PC-3 (cell line): Measurements from ENCODE around the gene CDC42EP3. TPM values are rescaled to one million over a fixed set of nuclear protein-coding genes. Genes with fewer than 3 reads are reported as not detected.

Source experiments
- ATAC-seq: fragments of 200-7000 bp; cut with Tn5 transposase; 2 replicates; pipeline ENCODE4 v1.9.1; 2020; ENCODE audit warnings: mild to moderate bottlenecking, moderate library complexity
- BruUV-seq: library from RNA; stranded (reverse); fragments of 400-500 nt; replicated peaks from 2 replicates; lab custom pipeline; 2021; lab: Mats Ljungman, UMichigan
- CTCF ChIA-PET: fragments of 300-600 bp; sonication (Branson Sonifier 250); formaldehyde crosslinking; loops from one replicate; lab custom pipeline; 2022; ENCODE audit warnings: antibody characterized with exemption; lab: Charles Lee
- POLR2A ChIA-PET: fragments of 300-600 bp; sonication (Branson Sonifier 250); formaldehyde crosslinking; loops from one replicate; lab custom pipeline; 2022; ENCODE audit warnings: antibody characterized with exemption; ENCODE audit not compliant: unreplicated experiment; lab: Charles Lee
- DNase-seq: peaks from one replicate; pipeline ENCODE4 v3.0.0-alpha.2; 2015
- H2AFZ ChIP-seq: fragments of 300-600 bp; sonication (generic); 2 replicates; pipeline ENCODE4 v1.6.0; 2016; ENCODE audit warnings: antibody characterized with exemption, low read length
- H3F3A ChIP-seq: fragments of 300-600 bp; sonication (generic); one replicate; pipeline ENCODE4 v1.6.0; 2017; ENCODE audit warnings: antibody characterized with exemption, low read length, control low read depth, mild to moderate bottlenecking; ENCODE audit not compliant: unreplicated experiment
- H3K27ac ChIP-seq: fragments of 300-600 bp; sonication (generic); 2 replicates; pipeline ENCODE4 v1.5.1; 2016; ENCODE audit warnings: mild to moderate bottlenecking, low read length
- H3K27me3 ChIP-seq: fragments of 300-600 bp; sonication (generic); 2 replicates; pipeline ENCODE4 v1.6.1; 2016; ENCODE audit warnings: low read length, mixed read lengths
- H3K36me3 ChIP-seq: fragments of 300-600 bp; sonication (generic); 2 replicates; pipeline ENCODE4 v1.6.1; 2016; ENCODE audit warnings: low read depth, mixed run types, low read length, mixed read lengths
- H3K4me1 ChIP-seq: fragments of 300-600 bp; sonication (generic); 2 replicates; pipeline ENCODE4 v1.5.1; 2016; ENCODE audit warnings: low read length; ENCODE audit not compliant: insufficient read depth
- H3K4me2 ChIP-seq: fragments of 300-600 bp; sonication (generic); 2 replicates; pipeline ENCODE4 v1.6.0; 2016; ENCODE audit warnings: low read length
- H3K4me3 ChIP-seq: fragments of 300-600 bp; sonication (generic); 2 replicates; pipeline ENCODE4 v1.5.1; 2016; ENCODE audit warnings: mild to moderate bottlenecking, low read length, mixed read lengths
- H3K79me2 ChIP-seq: fragments of 300-600 bp; sonication (generic); 2 replicates; pipeline ENCODE4 v1.6.1; 2017; ENCODE audit warnings: low read length, mixed read lengths
- H3K9ac ChIP-seq: fragments of 300-600 bp; sonication (generic); 2 replicates; pipeline ENCODE4 v1.6.0; 2016; ENCODE audit warnings: mild to moderate bottlenecking, low read length
- H3K9me2 ChIP-seq: fragments of 300-600 bp; sonication (generic); replicated peaks from 2 replicates; pipeline ENCODE4 v1.6.1; 2016; ENCODE audit warnings: mixed run types, low read length, mixed read lengths
- H3K9me3 ChIP-seq: fragments of 300-600 bp; sonication (generic); 2 replicates; pipeline ENCODE4 v1.6.1; 2016; ENCODE audit warnings: low read length, mixed read lengths
- H4K20me1 ChIP-seq: fragments of 300-600 bp; sonication (generic); 2 replicates; pipeline ENCODE4 v1.6.1; 2016; ENCODE audit warnings: low read length, mixed read lengths
- EZH2 ChIP-seq: fragments of 300-600 bp; sonication (generic); IDR thresholded peaks from one replicate; pipeline ENCODE4 v1.6.1; 2017; ENCODE audit warnings: antibody characterized with exemption, mild to moderate bottlenecking, low read length; ENCODE audit not compliant: unreplicated experiment
- EZH2phosphoT487 ChIP-seq: fragments of 300-600 bp; sonication (generic); IDR thresholded peaks from 2 replicates; pipeline ENCODE4 v1.6.1; 2018; ENCODE audit warnings: mild to moderate bottlenecking, antibody characterized with exemption, low read length, borderline replicate concordance
- intact Hi-C: fragments of 100-400 bp; cut with micrococcal nuclease; formaldehyde crosslinking; loops from 2 replicates; pipeline ENCODE4 v1.9.0; 2023
- total RNA-seq: library from RNA; depleted of rRNA; stranded (reverse); fragments of >200 nt; gene quantifications from 2 replicates; pipeline ENCODE4 v1.2.3, GENCODE V29; 2014
- TF ChIP-seq, protein P1 (sequence below): fragments of 300-600 bp; sonication (generic); conservative IDR thresholded peaks from 2 replicates; pipeline ENCODE4 v1.5.1; 2017; ENCODE audit warnings: antibody characterized with exemption, low read depth, mild to moderate bottlenecking, low read length

Gene CDC42EP3
- total RNA-seq, 1 experiment from 2014 or later: 28.4 TPM

DNA sequence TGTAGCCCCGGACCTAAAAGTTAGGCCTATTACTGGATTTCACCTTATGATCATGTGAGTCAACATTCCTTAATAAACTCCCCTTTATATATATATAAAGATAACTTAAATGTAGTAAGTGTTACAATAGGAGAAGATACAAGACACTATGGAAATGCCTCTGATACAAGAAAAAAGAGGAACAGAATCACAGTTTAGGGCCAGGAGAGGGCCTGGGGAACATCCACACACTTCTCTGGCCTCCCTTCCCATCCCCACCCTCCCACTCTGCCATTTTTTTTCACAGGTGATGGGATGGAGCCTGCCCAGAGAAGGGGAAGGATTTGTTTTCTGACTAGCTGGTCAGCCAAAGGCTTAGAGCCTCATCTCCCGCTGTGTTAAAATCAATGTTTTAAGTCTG lies 6.4 kb downstream of the CDC42EP3 start:
- intact Hi-C loops: no loop called here
- Histone ChIP-seq H3K27ac (no peak overlapping the region), H3K9me2 (no peaks in the 10 kb centered on the region), H3K9me3 (no peaks in the 10 kb centered on the region), H3F3A (no peaks in the 10 kb centered on the region), H3K36me3 (peaks cover 12% of the 10 kb centered on the region; the same call in 1 of the 2 replicates), H3K79me2 (peaks cover 98% of the 10 kb centered on the region), H2AFZ (no peak overlapping the region), H4K20me1 (peaks cover 25% of the 10 kb centered on the region), H3K4me1 (peaks cover 14% of the 10 kb centered on the region), H3K4me3 (no peak overlapping the region), H3K4me2 (no peak overlapping the region), H3K27me3 (no peaks in the 10 kb centered on the region), H3K9ac (no peak overlapping the region)
- no TSS peak for BruUV-seq
- DNase-seq (no peak), ATAC-seq (no peak)
- TF ChIP-seq EZH2 (no peak), EZH2phosphoT487 (no peak)
- TF ChIP-seq, protein P1, sequence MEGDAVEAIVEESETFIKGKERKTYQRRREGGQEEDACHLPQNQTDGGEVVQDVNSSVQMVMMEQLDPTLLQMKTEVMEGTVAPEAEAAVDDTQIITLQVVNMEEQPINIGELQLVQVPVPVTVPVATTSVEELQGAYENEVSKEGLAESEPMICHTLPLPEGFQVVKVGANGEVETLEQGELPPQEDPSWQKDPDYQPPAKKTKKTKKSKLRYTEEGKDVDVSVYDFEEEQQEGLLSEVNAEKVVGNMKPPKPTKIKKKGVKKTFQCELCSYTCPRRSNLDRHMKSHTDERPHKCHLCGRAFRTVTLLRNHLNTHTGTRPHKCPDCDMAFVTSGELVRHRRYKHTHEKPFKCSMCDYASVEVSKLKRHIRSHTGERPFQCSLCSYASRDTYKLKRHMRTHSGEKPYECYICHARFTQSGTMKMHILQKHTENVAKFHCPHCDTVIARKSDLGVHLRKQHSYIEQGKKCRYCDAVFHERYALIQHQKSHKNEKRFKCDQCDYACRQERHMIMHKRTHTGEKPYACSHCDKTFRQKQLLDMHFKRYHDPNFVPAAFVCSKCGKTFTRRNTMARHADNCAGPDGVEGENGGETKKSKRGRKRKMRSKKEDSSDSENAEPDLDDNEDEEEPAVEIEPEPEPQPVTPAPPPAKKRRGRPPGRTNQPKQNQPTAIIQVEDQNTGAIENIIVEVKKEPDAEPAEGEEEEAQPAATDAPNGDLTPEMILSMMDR: no peak
- POLR2A ChIA-PET: interaction anchor here (0.6 kb wide), 1 partner anchor 367 kb away, joined by 6 read pairs; no protein-coding TSS in a partner anchor
- CTCF ChIA-PET: no interaction called here

- ChIA-PET CTCF (no interaction called here), POLR2A (no interaction called here)
- BruUV-seq: no TSS peak
- Histone ChIP-seq H3K9ac (no peak overlapping the region), H3K4me1 (peaks cover 6% of the 10 kb centered on the region), H3K27me3 (no peaks in the 10 kb centered on the region), H3K9me2 (no peaks in the 10 kb centered on the region), H3F3A (no peaks in the 10 kb centered on the region), H3K79me2 (peaks cover 98% of the 10 kb centered on the region), H3K36me3 (peaks cover 12% of the 10 kb centered on the region; the same call in 1 of the 2 replicates), H3K27ac (no peak overlapping the region), H3K9me3 (no peaks in the 10 kb centered on the region), H4K20me1 (peaks cover 17% of the 10 kb centered on the region), H3K4me2 (no peak overlapping the region), H2AFZ (no peak overlapping the region), H3K4me3 (no peak overlapping the region)
- TF ChIP-seq EZH2 (no peak), EZH2phosphoT487 (no peak)
- TF ChIP-seq, protein P1: no peak
- ATAC-seq: peak; percentile 33; the same call in 1 of the 2 replicates
- peak; percentile 24 for DNase-seq
- intact Hi-C loops: no loop called here
Observed at GRCh38 chr2:37664231-37664643, 7.2 kb downstream of the CDC42EP3 start.

GRCh38 chr2:37663390-37663789 lies 8.1 kb downstream of the CDC42EP3 start:
- CTCF ChIA-PET: no interaction called here
- Histone ChIP-seq H3K9me2 (no peaks in the 10 kb centered on the region), H3F3A (no peaks in the 10 kb centered on the region), H4K20me1 (peaks cover 10% of the 10 kb centered on the region), H3K36me3 (peaks cover 12% of the 10 kb centered on the region; the same call in 1 of the 2 replicates), H3K4me3 (no peak overlapping the region), H3K27ac (no peak overlapping the region), H3K4me1 (peaks cover 3% of the 10 kb centered on the region; the same call in 1 of the 2 replicates), H3K27me3 (no peaks in the 10 kb centered on the region), H2AFZ (no peak overlapping the region), H3K79me2 (peaks cover 98% of the 10 kb centered on the region), H3K9ac (no peak overlapping the region), H3K4me2 (no peak overlapping the region), H3K9me3 (no peaks in the 10 kb centered on the region)
- intact Hi-C loops: no loop called here
- POLR2A ChIA-PET: no interaction called here
- no TSS peak for BruUV-seq
- TF ChIP-seq EZH2phosphoT487: no peak
- TF ChIP-seq EZH2: no peak
- TF ChIP-seq, protein P1: no peak
- ATAC-seq: no peak
- no peak for DNase-seq
